HK-2 (cell line): Measurements from ENCODE around the gene ANKRD13B.
"Not testable (repeated sequence)": the region's sequence is repeated elsewhere in the genome, so short reads cannot be mapped to it uniquely, and the experiment has no call there.

Experiments used
- DNase-seq: peaks from one replicate; pipeline ENCODE4 v3.0.0-alpha.2; 2018; ENCODE audit not compliant: unreplicated experiment

The ANKRD13B gene

GRCh38 chr17:29642171-29642611 is 49.3 kb downstream of the ANKRD13B start:
- no peak for DNase-seq

DNA sequence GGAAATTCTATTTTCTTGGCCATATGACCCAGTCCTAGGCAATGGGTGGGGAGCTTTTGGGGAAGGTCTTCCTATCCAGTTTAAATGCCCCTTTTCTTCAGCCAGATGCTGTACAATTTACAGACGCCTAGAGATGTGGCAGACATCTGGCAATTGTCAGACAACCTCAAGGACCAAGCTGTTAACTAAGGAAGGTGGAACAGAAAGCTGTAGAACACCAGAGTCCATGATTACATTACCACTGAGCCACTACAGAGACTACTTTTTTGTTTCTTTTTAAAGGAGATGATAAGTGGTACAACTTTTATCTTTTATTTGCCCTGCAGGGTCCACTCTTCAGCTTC is 50.9 kb downstream of the ANKRD13B start:
- DNase-seq: no peak

GRCh38 chr17:29645515-29646051 is 52.7 kb downstream of the ANKRD13B start:
- DNase-seq: no peak

GRCh38 chr17:29648005-29648404 is 55.1 kb downstream of the ANKRD13B start:
- no peak for DNase-seq

GRCh38 chr17:29649359-29649758 is 56.4 kb downstream of the ANKRD13B start:
- no peak for DNase-seq

DNA sequence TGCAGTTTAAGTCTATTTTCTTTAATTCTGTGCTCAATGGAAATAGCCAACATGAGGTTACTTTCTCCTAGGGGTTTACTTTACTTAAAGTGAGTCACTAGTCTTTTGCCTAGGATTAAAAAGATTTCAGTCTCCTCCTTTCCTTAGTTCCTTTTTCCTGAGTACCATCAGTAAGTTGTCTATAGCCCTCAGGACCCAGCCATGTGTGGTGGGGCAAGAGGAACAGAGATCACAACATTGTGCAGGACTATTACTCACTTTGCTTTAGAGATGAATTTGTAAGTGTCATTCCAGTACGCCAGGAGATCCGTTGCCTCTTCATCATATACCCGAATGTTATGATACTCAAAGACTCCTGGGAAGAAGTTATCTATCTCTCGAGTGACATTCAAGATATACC is 57.5 kb downstream of the ANKRD13B start:
- DNase-seq: no peak

GRCh38 chr17:29651913-29652312 is 59.0 kb downstream of the ANKRD13B start:
- not testable (repeated sequence) for DNase-seq

DNA sequence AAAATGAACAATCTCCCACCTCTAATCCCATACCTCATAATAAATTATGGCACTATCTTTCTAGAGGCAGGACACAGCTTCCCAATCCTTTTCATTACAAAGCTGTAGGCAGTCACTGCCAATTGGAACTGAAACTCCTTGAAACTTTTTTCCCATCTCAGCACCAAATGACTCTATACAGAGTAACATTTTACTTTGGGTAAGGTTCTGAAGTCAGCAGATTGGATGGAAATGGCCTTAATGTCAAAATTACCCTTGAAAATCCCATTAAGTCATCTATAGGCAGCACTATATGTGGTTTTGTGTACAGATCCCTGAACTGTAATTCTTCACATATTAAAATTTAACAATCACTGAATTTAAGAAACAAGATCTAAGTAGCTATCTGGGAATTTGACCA is 60.0 kb downstream of the ANKRD13B start:
- DNase-seq: no peak

DNA sequence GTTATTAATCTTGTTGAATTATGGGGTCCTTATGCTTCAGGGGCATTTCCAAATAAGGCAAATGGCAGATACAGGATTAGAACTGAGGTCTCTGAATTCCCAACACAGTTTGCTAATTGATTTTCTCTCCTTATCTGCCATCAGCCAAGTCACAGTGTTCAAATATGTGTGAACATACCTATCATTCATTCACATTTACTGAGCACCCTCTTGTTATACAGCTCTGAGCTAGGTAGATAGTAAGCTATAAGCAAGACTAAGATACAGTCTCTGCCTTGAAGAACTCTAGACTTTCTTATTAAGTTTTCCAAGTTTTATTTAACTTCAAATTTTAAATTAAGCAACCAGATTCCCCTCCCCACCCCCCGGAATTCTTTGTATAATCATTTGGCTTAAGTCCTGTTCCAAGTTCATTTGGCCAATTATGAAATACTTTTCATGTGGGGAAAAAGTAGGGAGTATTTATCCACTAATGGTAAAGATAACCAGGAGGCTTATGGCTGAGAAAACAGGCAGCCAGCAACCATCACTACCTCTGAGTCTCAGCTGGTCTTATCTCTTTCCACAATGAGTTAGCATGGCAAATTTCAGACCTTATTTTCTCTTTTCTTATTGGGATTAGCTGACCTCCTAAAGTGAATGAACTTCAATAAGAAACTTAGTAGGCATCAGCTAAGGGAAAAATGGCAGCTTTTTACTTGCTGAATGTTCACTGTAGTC is 61.2 kb downstream of the ANKRD13B start:
- DNase-seq: no peak

DNA sequence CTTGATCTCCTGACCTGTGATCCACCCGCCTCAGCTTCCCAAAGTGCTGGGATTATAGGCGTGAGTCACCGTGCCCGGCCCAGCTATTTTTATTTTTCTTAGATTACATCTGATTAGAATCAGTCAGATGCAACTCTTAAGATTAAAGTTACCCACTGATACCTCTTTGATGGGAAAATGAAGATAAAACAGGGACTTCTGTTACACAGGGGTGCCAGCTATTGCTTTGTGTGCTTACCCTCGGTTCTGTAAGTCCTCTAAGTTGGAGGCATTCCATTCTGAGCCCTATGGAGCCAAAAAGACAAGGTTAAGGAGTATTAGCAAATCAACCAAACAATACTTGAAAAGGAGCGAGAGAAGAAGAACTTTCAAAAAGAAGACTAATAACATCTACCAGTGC is 62.4 kb downstream of the ANKRD13B start:
- DNase-seq: no peak

GRCh38 chr17:29659155-29659554 is 66.2 kb downstream of the ANKRD13B start:
- DNase-seq: no peak

DNA sequence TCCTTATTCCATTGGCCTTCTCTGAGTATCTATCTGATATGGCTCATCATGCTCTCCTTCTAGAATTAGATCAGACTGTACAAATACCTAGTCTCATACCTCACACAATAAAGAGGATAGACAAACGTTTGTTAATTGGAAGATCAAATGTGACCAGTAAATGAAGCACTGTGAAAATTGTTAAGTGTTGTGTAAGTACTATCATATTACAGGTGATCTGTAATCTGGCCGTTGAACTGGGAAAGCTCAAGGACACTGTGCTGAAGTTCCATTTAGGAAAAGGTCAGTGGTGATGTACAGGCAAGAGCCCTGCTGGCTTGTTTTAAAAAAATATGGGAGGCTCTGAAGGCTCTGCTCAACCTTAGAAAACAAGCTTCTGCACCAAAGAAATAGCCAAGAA is 68.3 kb downstream of the ANKRD13B start:
- DNase-seq: no peak

DNA sequence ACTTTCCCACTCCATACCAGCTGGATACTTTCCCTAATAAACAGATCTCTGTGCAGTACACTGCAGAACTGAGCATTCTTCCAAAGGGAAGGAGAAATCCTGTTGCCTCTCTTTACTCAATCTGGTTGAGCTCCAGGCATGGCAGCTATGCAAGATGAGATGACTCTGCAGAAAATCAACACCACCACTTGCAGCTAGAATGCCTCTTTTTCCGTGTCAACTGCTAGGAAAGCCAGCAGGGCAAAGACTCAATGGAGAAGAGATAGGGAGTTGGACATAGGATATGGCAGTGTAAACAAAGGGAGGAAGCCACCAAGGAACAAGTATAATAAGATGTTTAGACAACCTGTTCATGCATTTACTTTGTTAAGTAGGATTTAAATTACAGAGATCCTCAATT is 70.2 kb downstream of the ANKRD13B start:
- no peak for DNase-seq
